Measurements from ENCODE around the gene MAS1. TPM values are rescaled to one million over a fixed set of nuclear protein-coding genes. Genes with fewer than 3 reads are reported as not detected.

Gene MAS1
- total and polyA plus RNA-seq, 9 of the 15 experiments (the other 6 are each of a cell fraction or from before 2014, with no cell fraction given), result not detected

DNA sequence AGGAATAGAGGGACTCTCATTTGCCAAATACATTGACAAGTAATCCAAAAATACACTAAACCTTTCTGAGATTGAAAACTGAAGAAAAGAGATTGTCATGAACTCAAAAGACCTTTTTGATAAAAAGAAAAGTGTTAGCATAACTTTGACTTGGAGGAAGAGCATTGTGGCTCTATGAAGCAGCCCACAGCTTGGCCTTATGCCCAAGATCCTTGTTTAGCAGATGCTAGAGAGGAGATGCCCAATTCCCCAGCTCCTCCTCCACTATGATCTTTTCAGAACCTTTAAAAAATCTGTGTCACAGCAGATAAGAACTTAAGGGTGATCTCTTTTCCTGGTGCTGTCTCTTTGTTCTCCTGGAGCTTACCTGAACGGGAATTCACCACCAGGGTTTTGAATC lies 42.3 kb downstream of the MAS1 start:
- intact Hi-C loops (cut with micrococcal nuclease) (no loop called here), in situ Hi-C loops (cut with MboI) (no loop called here)
- H4K20me1 ChIP-seq (replicated peaks; ENCODE audit: control insufficient read depth, insufficient read depth, low read length), result no peaks in the 10 kb centered on the region
- H2AFZ ChIP-seq (ENCODE audit: low read depth, low read length), result no peak overlapping the region
- no peaks in the 10 kb centered on the region for H3K9me1 ChIP-seq (ENCODE audit: control insufficient read depth, insufficient read depth, low read length)
- DNase-seq (ENCODE audit: extremely low read depth in 1 of 4, low spot score in 3 of 4) (no peak), FAIRE-seq (no peak), ATAC-seq (no peak)
- no TSS peak for BruUV-seq (replicated peaks)
- H3K36me3 ChIP-seq (ENCODE audit: control insufficient read depth, insufficient read depth, low read length), result no peaks in the 10 kb centered on the region
- no peak overlapping the region for H3K27ac ChIP-seq (ENCODE audit: extremely low read depth, low read depth, low read length)
- H3K9ac ChIP-seq (ENCODE audit: insufficient read depth in 1 of 2, low read depth in 2 of 2, low read length in 2 of 2), result no peak overlapping the region
- H3K4me2 ChIP-seq (ENCODE audit: insufficient read depth, low read length), result no peak overlapping the region
- TF ChIP-seq JUNB (CRISPR knock-in tag; conservative IDR thresholded peaks at IDR 0.05), result no peak
- no peak for TF ChIP-seq ZNF561 (CRISPR knock-in tag; conservative IDR thresholded peaks at IDR 0.05)
- TF ChIP-seq TCFL5 (CRISPR knock-in tag; conservative IDR thresholded peaks at IDR 0.05), result no peak
- TF ChIP-seq MCM2 (IDR thresholded peaks at IDR 0.05; ENCODE audit: low read depth), result no peak
- TF ChIP-seq, protein P1, sequence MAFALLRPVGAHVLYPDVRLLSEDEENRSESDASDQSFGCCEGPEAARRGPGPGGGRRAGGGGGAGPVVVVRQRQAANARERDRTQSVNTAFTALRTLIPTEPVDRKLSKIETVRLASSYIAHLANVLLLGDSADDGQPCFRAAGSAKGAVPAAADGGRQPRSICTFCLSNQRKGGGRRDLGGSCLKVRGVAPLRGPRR (CRISPR knock-in tag; IDR thresholded peaks at IDR 0.05), result no peak
- TF ChIP-seq, protein P2, sequence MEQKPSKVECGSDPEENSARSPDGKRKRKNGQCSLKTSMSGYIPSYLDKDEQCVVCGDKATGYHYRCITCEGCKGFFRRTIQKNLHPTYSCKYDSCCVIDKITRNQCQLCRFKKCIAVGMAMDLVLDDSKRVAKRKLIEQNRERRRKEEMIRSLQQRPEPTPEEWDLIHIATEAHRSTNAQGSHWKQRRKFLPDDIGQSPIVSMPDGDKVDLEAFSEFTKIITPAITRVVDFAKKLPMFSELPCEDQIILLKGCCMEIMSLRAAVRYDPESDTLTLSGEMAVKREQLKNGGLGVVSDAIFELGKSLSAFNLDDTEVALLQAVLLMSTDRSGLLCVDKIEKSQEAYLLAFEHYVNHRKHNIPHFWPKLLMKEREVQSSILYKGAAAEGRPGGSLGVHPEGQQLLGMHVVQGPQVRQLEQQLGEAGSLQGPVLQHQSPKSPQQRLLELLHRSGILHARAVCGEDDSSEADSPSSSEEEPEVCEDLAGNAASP (IDR thresholded peaks at IDR 0.05), result no peak
- TF ChIP-seq MCM5 (IDR thresholded peaks at IDR 0.05; ENCODE audit: low read depth), result no peak
- no peak for TF ChIP-seq HDGF (IDR thresholded peaks at IDR 0.05)
- POLR2A ChIA-PET, result interaction anchor here (0.7 kb wide), 1 partner anchor 19 kb away, joined by 3 read pairs; no protein-coding TSS in a partner anchor
- peaks cover 15 to 24% of the 10 kb centered on the region in 2 experiments; a peak in 3 of 5 replicates for H3K27me3 ChIP-seq (ENCODE audit: control insufficient read depth in 2 of 2, insufficient read depth in 2 of 2, low read length in 2 of 2)
- no peaks in the 10 kb centered on the region for H3K79me2 ChIP-seq (ENCODE audit: control insufficient read depth, insufficient read depth, low read length)
- CTCF ChIA-PET (ENCODE audit: low intra/inter-chr PET ratio), result no interaction called here
- H3K4me3 ChIP-seq, result no peak overlapping the region
- 0% methylated on average over 1 of the region's 1 CpG for WGBS (ENCODE audit: insufficient coverage, low coverage, missing lambda C conversion rate)
- no peaks in the 10 kb centered on the region; a peak in 1 of 5 replicates for H3K4me1 ChIP-seq (replicated peaks in 1 of 2; ENCODE audit: control insufficient read depth in 2 of 2, insufficient read depth in 2 of 2, low read length in 2 of 2)
- H3K9me3 ChIP-seq (replicated peaks; ENCODE audit: control insufficient read depth, insufficient read depth, low read depth, low read length), result no peaks in the 10 kb centered on the region; the same call in 1 of the 2 replicates

Measured in K562 (cell line).